Spleen (tissue), 11 donors: ENCODE data around the gene AKIRIN2. TPM values are rescaled to one million over a fixed set of nuclear protein-coding genes. Genes with fewer than 3 reads are reported as not detected.
"Not testable (repeated sequence)": the region's sequence is repeated elsewhere in the genome, so short reads cannot be mapped to it uniquely, and the experiment has no call there.

Experiments used
- DNase-seq: peaks from one replicate; pipeline ENCODE4 v3.0.0-alpha.2; 2020
- H3K27ac ChIP-seq, 8 donors: fragments of 200-600 bp; sonication (generic) in 7 of 8; 1 replicate in 4 of 8; 2 replicates in 4 of 8; pipeline versions ENCODE4 v1.5.0 to v1.8.0; 2016 to 2021; ENCODE audit warnings: inconsistent platforms in 4 of 8, mild to moderate bottlenecking in 4 of 8, moderate library complexity in 1 of 8
- H3K27me3 ChIP-seq, 7 donors: fragments of 200-600 bp; sonication (generic) in 6 of 7; replicated peaks in 1 of 7; 1 replicate in 4 of 7; 2 replicates in 3 of 7; pipeline versions ENCODE4 v1.5.0 to v1.8.0; 2016 to 2021; ENCODE audit warnings: inconsistent platforms in 3 of 7, mild to moderate bottlenecking in 1 of 7
- H3K36me3 ChIP-seq, 6 donors: fragments of 200-600 bp; sonication (generic) in 5 of 6; 1 replicate in 4 of 6; 2 replicates in 2 of 6; pipeline versions ENCODE4 v1.5.0 to v1.8.0; 2016 to 2021; ENCODE audit warnings: inconsistent platforms in 2 of 6
- H3K4me1 ChIP-seq, 6 donors: fragments of 200-600 bp; sonication (generic) in 5 of 6; 1 replicate in 3 of 6; 2 replicates in 3 of 6; pipeline versions ENCODE4 v1.5.0 to v1.8.0; 2016 to 2021; ENCODE audit warnings: inconsistent platforms in 3 of 6
- H3K4me3 ChIP-seq, 8 donors: fragments of 200-600 bp; sonication (generic) in 7 of 8; 1 replicate in 4 of 8; 2 replicates in 4 of 8; pipeline versions ENCODE4 v1.5.0 to v1.8.0; 2016 to 2021; ENCODE audit warnings: inconsistent platforms in 4 of 8, mild to moderate bottlenecking in 4 of 8, moderate library complexity in 2 of 8
- H3K9me3 ChIP-seq, 8 donors: fragments of 200-600 bp; sonication (generic) in 7 of 8; 1 replicate in 4 of 8; 2 replicates in 4 of 8; pipeline versions ENCODE4 v1.5.0 to v1.8.0; 2016 to 2021; ENCODE audit warnings: inconsistent platforms in 4 of 8
- POLR2A ChIP-seq, 3 donors: fragments of 450-650 bp; IDR thresholded peaks; one replicate each; pipeline ENCODE4 v1.5.1; 2017; ENCODE audit warnings: antibody characterized with exemption in 3 of 3, mild to moderate bottlenecking in 1 of 3
- POLR2AphosphoS5 ChIP-seq, 3 donors: sonication (generic); formaldehyde crosslinking; IDR thresholded peaks; one replicate each; pipeline ENCODE4 v1.5.1; 2017; ENCODE audit warnings: antibody characterized with exemption in 3 of 3
- whole genome bisulfite sequencing, 5 donors: extraction: QIAGEN DNeasy Blood & Tissue Kit in 3 of 5; methylation state at CpG; one replicate each; pipeline versions ENCODE4 v1.1.5 to v1.1.7; 2013 to 2018; 5-methylcytosine and 5-hydroxymethylcytosine counted together
- intact Hi-C: fragments of 100-400 bp; cut with DNase I; formaldehyde crosslinking; loops from one replicate; pipeline ENCODE4 v1.15.0; 2023; ENCODE audit warnings: low total_unique reads
- polyA plus RNA-seq, 3 donors: library from polyadenylated mRNA; stranded (reverse); fragments of 200-250 nt; gene quantifications; one replicate each; pipeline ENCODE4 v1.2.1, GENCODE V29; 2013
- total RNA-seq, 7 donors: library from RNA; depleted of rRNA in 3 of 7; stranded (reverse); fragments of >200 nt in 3 of 7; fragmentation: NEBNext Ultra II Directional in 4 of 7; extraction: Animal tissue kit (Norgen Biotek cat#: 25700) in 4 of 7; gene quantifications; one replicate each; pipeline versions ENCODE4 v1.1.0 to v1.2.1, GENCODE V29; 2016 to 2021
- TF ChIP-seq, protein P1 (sequence below), 11 experiments: fragments of 200-600 bp in 7 of 11; fragments of 450-650 bp in 4 of 11; sonication (generic) in 4 of 11; IDR thresholded peaks in 8 of 11; conservative IDR thresholded peaks in 3 of 11; 1 replicate in 7 of 11; 2 replicates in 4 of 11; pipeline versions ENCODE4 v1.4.0 to v1.8.0; 2016 to 2021; ENCODE audit warnings: antibody characterized with exemption in 11 of 11, inconsistent platforms in 4 of 11, mild to moderate bottlenecking in 1 of 11
- donor health status: healthy with polysubstance abuse.
- donor health status: DM: no; HTN: no; CAD: no; lungs with moderate emphysema.
- donor health status: DM: no; HTN: no; CAD: no.
- donor health status: Bipolar disorder and iron deficiency.
- donor health status: healthy.
- donor health status: DM: no; HTN: no; CAD: no.
- donor health status: DM: yes; HTN: yes; CAD: no.

The AKIRIN2 gene
- total and polyA plus RNA-seq, 10 donors, result 35.1 to 106 (median 68.2) TPM

DNA sequence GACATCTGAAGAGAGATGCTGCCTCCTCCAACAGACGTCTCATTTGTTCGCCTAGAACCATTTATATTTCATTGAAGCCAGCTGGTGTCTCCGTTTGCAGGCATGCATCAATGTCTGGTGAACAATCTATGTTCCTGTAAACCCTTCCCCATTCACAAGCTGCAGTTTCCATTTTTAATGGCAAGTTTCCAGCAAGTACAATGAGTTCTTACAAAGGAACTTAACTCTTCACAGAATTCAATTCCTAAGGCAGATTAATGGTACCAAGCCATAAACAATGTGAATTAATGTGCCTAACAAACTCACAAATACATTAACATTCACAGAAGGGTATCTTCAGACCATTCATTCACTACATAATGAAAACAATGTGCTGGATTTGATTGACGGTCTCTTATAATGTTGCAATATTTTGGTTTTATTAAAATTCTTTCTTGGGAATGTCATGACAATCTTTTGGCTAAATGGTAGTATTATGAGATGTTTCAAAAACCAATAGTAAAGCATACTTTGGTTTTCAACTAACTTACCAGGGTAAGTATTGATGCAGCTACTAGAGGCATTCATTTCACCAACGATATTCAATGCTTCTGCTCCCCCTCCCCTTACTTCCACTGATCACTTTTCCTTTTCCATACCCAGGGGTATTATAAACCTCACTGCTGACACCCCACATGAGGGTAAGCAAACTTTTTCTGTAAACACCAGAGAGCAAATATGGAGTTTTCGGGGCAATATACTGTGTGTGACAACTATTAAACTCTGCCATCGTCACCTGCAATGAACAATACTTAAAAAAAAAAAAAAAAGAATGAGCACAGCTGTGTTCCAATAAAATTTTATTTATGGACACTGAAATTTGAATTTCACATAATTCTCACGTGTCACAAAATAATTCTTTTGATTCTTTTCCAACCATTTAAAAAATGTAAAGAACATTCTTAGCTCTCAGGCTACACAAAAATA lies 4.2 kb downstream of the AKIRIN2 start:
- no peak for DNase-seq
- TF ChIP-seq POLR2A (IDR thresholded peaks at IDR 0.05) (no peak), POLR2AphosphoS5 (IDR thresholded peaks at IDR 0.05) (peak in 1 of 3 donors; percentile 66)
- TF ChIP-seq, protein P1, sequence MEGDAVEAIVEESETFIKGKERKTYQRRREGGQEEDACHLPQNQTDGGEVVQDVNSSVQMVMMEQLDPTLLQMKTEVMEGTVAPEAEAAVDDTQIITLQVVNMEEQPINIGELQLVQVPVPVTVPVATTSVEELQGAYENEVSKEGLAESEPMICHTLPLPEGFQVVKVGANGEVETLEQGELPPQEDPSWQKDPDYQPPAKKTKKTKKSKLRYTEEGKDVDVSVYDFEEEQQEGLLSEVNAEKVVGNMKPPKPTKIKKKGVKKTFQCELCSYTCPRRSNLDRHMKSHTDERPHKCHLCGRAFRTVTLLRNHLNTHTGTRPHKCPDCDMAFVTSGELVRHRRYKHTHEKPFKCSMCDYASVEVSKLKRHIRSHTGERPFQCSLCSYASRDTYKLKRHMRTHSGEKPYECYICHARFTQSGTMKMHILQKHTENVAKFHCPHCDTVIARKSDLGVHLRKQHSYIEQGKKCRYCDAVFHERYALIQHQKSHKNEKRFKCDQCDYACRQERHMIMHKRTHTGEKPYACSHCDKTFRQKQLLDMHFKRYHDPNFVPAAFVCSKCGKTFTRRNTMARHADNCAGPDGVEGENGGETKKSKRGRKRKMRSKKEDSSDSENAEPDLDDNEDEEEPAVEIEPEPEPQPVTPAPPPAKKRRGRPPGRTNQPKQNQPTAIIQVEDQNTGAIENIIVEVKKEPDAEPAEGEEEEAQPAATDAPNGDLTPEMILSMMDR (IDR thresholded peaks at IDR 0.05 in 8 of 11, conservative IDR thresholded peaks at IDR 0.05 in 3 of 11), result no peak
- Histone ChIP-seq H3K36me3 (peaks cover 0 to 12% (median 0%) of the 10 kb centered on the region in 6 donors), H3K4me3 (peak overlapping the region; percentile 61 to 93 (median 76)), H3K27ac (peak overlapping the region in 7 of 8 donors; percentile 98 to 100 (median 99)), H3K27me3 (no peaks in the 10 kb centered on the region), H3K9me3 (no peaks in the 10 kb centered on the region), H3K4me1 (peaks cover 48 to 83% (median 73%) of the 10 kb centered on the region in 6 donors)
- intact Hi-C loops, result no loop called here
- 35 to 48% (median 39%) methylated on average over 8 of the region's 8 CpGs for WGBS, 5 donors

DNA sequence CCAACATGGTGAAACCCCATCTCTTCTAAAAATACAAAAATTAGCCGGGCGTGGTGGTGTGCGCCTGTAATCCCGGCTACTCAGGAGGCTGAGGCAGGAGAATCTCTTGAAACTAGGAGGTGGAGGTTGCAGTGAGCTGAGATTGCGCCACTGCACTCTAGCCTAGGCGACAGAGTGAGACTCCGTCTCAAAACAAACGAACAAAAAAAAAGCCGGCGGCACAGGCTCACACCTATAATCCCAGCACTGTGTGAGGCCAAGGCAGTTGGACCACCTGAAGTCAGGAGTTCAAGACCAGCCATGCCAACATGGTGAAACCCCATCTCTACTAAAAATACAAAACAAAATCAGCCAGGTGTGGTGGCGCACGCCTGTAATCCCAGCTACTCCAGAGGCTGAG lies 5.2 kb downstream of the AKIRIN2 start:
- H3K9me3 ChIP-seq, H3K27me3 ChIP-seq, intact Hi-C loops, DNase-seq: not testable (repeated sequence)
- 79 to 96% (median 89%) methylated on average over 12 of the region's 12 CpGs for WGBS, 5 donors
- peaks cover 0 to 12% (median 0%) of the 10 kb centered on the region in 6 donors for H3K36me3 ChIP-seq
- peak overlapping the region in 2 of 8 donors; percentile 76 to 90 for H3K4me3 ChIP-seq
- peaks cover 45 to 89% (median 81%) of the 10 kb centered on the region in 6 donors for H3K4me1 ChIP-seq
- peak overlapping the region in 7 of 8 donors; percentile 11 to 100 (median 99) for H3K27ac ChIP-seq

DNA sequence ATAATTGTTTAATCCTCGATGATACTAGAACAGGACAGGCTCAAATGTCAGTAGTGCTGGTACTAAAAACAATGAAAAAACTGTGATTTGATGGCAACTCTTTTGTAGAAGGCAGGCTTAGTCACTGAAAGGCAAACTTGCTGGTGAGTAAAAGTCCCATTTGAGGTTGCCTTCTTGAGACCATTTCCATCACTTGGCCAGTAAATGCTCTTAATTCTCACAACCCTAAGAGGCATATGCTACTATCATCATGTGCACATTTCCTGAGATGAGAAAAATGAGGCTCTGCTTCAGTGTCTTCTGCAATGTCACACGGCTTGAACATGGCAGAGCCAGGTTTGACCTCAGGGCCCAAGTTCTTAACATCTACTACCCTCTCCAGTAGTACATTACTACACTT lies 9.9 kb downstream of the AKIRIN2 start:
- H3K36me3 ChIP-seq, result peaks cover 0 to 40% (median 0%) of the 10 kb centered on the region in 6 donors
- H3K27me3 ChIP-seq, result no peaks in the 10 kb centered on the region
- TF ChIP-seq, protein P1 (IDR thresholded peaks at IDR 0.05 in 8 of 11, conservative IDR thresholded peaks at IDR 0.05 in 3 of 11), result no peak
- no peak for TF ChIP-seq POLR2A (IDR thresholded peaks at IDR 0.05)
- TF ChIP-seq POLR2AphosphoS5 (IDR thresholded peaks at IDR 0.05), result no peak
- DNase-seq, result no peak
- no peak overlapping the region for H3K4me3 ChIP-seq
- H3K27ac ChIP-seq, result peak overlapping the region in 7 of 8 donors; percentile 30 to 100 (median 63)
- H3K4me1 ChIP-seq, result peaks cover 51 to 100% (median 97%) of the 10 kb centered on the region in 6 donors
- intact Hi-C loops, result no loop called here
- 62 to 75% (median 72%) methylated on average over 2 of the region's 2 CpGs for WGBS, 5 donors
- H3K9me3 ChIP-seq, result no peaks in the 10 kb centered on the region

DNA sequence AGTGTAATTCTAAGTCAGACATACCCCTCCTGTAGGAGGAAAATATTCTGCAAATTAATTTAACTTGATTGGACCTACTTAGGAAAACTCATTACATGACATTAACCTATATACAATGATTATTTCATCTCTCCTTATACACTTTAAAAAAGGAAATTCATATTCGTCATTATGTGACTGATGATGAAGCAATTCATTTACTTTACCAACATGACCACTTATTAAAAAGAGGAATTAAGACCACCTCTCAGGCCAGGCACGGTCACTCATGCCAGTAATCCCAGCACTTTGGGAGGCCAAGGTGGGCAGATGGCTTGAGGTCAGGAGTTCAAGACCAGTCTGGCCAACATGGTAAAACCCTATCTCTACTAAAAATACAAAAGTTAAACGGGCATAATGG lies 11.6 kb downstream of the AKIRIN2 start:
- no peaks in the 10 kb centered on the region for H3K27me3 ChIP-seq
- intact Hi-C loops, result no loop called here
- H3K36me3 ChIP-seq, result peaks cover 0 to 32% (median 0%) of the 10 kb centered on the region in 6 donors
- peaks cover 48 to 100% (median 97%) of the 10 kb centered on the region in 6 donors for H3K4me1 ChIP-seq
- no peaks in the 10 kb centered on the region for H3K9me3 ChIP-seq
- no peak for TF ChIP-seq POLR2A (IDR thresholded peaks at IDR 0.05)
- TF ChIP-seq POLR2AphosphoS5 (IDR thresholded peaks at IDR 0.05), result no peak
- TF ChIP-seq, protein P1 (IDR thresholded peaks at IDR 0.05 in 8 of 11, conservative IDR thresholded peaks at IDR 0.05 in 3 of 11), result no peak
- H3K27ac ChIP-seq, result peak overlapping the region in 6 of 8 donors; percentile 30 to 100 (median 65)
- WGBS, 5 donors, result 50 to 74% (median 60%) methylated on average over 3 of the region's 3 CpGs
- DNase-seq, result no peak
- H3K4me3 ChIP-seq, result peak overlapping the region in 1 of 8 donors; percentile 41

DNA sequence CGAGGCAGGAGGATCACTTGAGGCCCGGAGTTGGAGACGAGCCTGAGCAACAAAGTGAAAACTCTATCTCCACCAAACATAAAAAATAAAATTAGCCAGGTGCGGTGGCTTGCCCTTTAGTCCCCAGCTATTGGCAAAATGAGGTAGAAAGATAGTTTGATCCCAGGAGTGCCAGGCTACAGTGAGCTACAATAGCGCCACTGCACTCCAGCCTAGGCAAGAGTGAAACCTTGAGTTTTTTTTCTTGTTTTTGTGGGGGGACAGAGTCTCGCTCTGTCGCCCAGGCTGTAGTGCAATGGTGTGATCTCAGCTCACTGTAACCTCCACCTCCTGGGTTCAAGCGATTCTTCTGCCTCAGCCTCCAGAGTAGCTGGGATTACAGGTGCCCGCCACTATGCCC lies 14.1 kb downstream of the AKIRIN2 start:
- H3K36me3 ChIP-seq, result peaks cover 0 to 32% (median 0%) of the 10 kb centered on the region in 6 donors
- H3K9me3 ChIP-seq, H3K4me3 ChIP-seq, intact Hi-C loops, DNase-seq, H3K27me3 ChIP-seq: not testable (repeated sequence)
- peak overlapping the region in 1 of 8 donors; percentile 4 for H3K27ac ChIP-seq
- H3K4me1 ChIP-seq, result peaks cover 34 to 100% (median 93%) of the 10 kb centered on the region in 6 donors
- WGBS, 5 donors, result 88 to 96% (median 92%) methylated on average over 9 of the region's 9 CpGs
